PFSK-1 (cell line): ENCODE measurements around the gene MAST4.

Experiments used
- POLR2AphosphoS5 ChIP-seq: IDR thresholded peaks from 2 replicates; pipeline ENCODE4 v1.6.1; 2012; ENCODE audit warnings: low read depth, mild to moderate bottlenecking, control low read depth, low read length, moderate library complexity
- SIN3A ChIP-seq: IDR thresholded peaks from 2 replicates; pipeline ENCODE4 v1.6.1; 2012; ENCODE audit warnings: mild to moderate bottlenecking, low read length, moderate library complexity, borderline replicate concordance; ENCODE audit not compliant: insufficient read depth
- TAF1 ChIP-seq: IDR thresholded peaks from 2 replicates; pipeline ENCODE4 v1.6.1; 2012; ENCODE audit warnings: low read length, control low read depth, borderline replicate concordance; ENCODE audit not compliant: insufficient read depth

GRCh38 chr5:67147760-67148159 lies 551.6 kb downstream of the MAST4 start:
- TF ChIP-seq SIN3A (no peak), TAF1 (no peak), POLR2AphosphoS5 (no peak)
